ENCODE measurements around the gene DENND1C. TPM values are rescaled to one million over a fixed set of nuclear protein-coding genes. Genes with fewer than 3 reads are reported as not detected.

The DENND1C gene
- total RNA-seq, 2 donors from 2014 or later, result 2.7 to 3.9 TPM

DNA sequence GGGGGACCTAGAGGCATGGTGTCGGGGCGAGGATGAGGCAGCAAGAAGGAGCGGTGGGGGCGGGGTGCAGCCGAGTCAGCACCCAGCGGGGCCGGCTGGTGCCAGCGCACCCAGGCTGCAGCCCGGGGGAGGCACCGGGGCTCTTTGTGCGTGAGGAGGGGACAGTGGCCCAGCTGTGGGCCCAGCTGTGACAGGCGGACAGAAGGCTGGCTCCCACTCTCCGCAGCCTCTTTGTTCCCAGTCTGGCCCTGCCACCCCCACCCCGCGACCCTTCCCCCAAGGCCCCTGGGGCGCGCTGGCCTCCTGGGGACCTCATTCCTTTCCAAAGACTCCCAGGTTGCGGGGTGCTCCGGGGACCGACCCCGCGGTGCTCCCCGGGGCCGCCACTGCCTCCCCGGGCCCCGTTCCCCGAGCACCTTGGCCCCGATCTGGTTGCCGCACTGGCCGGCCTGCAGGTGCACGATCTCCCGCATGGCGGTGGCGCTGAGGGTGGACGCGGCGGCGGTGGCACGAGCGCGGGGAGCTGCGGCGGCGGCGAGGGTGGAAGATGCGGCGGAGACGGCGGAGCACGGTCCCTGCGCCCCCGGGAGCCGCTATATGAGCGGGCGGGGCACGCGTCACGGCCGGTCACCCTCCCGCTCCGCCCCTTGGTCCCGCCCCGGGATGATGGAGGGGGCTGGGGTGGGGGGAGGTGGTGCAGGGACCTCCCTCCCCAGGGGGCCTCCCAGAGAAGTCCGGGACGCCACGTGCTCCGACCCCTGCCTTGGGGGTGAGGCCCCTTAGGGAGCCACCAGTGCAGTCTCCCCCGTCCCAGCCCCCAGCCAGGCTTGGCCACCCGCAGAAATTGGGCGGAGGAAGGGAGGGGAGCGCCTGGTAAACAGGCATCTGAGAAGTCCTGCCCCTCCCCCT lies 20.4 kb upstream of the DENND1C start, which contains the start of gene TUBB4A:
Gene TUBB4A (minus strand): TSS at position 570 of the 909 bp plus-strand sequence. CDS start 97 bp downstream, at position 473.
- no peak within 1 kb of the TSS for H3K27ac ChIP-seq
- H3K36me3 ChIP-seq, result no peaks in the 10 kb centered on the region
- H3K4me1 ChIP-seq (ENCODE audit: control insufficient read depth in 1 of 2, low read depth in 2 of 2), result peaks cover 0 to 7% of the 10 kb centered on the region in 2 donors
- no peak for DNase-seq (ENCODE audit: low spot score)
- no peaks in the 10 kb centered on the region for H3K9me3 ChIP-seq
- TF ChIP-seq, protein P1, sequence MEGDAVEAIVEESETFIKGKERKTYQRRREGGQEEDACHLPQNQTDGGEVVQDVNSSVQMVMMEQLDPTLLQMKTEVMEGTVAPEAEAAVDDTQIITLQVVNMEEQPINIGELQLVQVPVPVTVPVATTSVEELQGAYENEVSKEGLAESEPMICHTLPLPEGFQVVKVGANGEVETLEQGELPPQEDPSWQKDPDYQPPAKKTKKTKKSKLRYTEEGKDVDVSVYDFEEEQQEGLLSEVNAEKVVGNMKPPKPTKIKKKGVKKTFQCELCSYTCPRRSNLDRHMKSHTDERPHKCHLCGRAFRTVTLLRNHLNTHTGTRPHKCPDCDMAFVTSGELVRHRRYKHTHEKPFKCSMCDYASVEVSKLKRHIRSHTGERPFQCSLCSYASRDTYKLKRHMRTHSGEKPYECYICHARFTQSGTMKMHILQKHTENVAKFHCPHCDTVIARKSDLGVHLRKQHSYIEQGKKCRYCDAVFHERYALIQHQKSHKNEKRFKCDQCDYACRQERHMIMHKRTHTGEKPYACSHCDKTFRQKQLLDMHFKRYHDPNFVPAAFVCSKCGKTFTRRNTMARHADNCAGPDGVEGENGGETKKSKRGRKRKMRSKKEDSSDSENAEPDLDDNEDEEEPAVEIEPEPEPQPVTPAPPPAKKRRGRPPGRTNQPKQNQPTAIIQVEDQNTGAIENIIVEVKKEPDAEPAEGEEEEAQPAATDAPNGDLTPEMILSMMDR (IDR thresholded peaks at IDR 0.05), result no peak
- H3K4me3 ChIP-seq, result peak within 1 kb of the TSS; percentile 55
- no peak for ATAC-seq (ENCODE audit: insufficient number of reproducible peaks, low FRiP score, low read depth)
- H3K27me3 ChIP-seq (replicated peaks; ENCODE audit: insufficient read depth), result no peaks in the 10 kb centered on the region

DNA sequence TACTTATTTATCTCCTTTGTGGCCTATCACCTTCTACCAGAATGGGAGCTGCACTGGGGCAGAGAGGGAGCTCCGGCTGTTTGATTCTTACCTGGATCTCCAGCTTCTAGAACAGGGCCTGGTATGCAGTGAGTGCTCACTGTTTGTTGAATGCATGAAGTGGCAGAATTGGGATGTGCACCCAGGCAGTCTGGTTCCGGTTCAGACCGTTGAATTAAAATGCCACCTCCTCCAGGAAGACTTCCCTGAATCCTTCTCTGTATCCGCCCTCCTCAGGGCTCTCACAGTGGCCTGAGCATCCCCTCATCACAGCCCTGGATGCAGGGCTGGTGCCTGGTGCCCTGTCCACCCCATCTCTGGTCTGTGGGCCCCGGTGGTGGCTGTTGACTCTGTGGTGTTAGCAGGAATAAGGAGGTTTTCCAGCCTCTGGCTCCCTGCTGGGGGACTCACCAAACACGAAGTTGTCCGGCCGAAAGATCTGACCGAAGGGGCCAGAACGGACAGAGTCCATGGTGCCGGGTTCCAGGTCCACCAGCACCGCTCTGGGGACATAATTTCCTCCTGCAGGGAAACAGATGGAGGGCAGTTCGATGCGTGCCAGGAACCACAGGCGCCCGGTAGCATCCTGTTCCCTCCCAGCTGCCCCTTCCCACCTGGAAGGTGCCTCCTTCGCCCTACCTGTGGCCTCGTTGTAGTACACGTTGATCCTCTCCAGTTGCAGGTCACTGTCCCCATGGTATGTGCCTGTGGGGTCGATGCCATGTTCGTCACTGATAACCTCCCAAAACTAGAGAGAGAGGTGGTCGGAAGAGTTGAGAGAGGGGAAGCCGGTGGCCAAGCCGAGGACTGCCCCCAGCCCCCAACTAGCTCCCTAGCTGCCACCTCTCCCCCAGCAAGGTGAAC lies 19.5 kb upstream of the DENND1C start:
- H3K9me3 ChIP-seq, result no peaks in the 10 kb centered on the region
- ATAC-seq (ENCODE audit: insufficient number of reproducible peaks, low FRiP score, low read depth), result no peak
- no peak for DNase-seq (ENCODE audit: low spot score)
- TF ChIP-seq, protein P1 (IDR thresholded peaks at IDR 0.05), result no peak
- H3K27me3 ChIP-seq (replicated peaks; ENCODE audit: insufficient read depth), result no peaks in the 10 kb centered on the region
- no peaks in the 10 kb centered on the region for H3K36me3 ChIP-seq
- H3K27ac ChIP-seq, result no peak overlapping the region
- no peak overlapping the region for H3K4me3 ChIP-seq
- H3K4me1 ChIP-seq (ENCODE audit: control insufficient read depth in 1 of 2, low read depth in 2 of 2), result peaks cover 0 to 7% of the 10 kb centered on the region in 2 donors

DNA sequence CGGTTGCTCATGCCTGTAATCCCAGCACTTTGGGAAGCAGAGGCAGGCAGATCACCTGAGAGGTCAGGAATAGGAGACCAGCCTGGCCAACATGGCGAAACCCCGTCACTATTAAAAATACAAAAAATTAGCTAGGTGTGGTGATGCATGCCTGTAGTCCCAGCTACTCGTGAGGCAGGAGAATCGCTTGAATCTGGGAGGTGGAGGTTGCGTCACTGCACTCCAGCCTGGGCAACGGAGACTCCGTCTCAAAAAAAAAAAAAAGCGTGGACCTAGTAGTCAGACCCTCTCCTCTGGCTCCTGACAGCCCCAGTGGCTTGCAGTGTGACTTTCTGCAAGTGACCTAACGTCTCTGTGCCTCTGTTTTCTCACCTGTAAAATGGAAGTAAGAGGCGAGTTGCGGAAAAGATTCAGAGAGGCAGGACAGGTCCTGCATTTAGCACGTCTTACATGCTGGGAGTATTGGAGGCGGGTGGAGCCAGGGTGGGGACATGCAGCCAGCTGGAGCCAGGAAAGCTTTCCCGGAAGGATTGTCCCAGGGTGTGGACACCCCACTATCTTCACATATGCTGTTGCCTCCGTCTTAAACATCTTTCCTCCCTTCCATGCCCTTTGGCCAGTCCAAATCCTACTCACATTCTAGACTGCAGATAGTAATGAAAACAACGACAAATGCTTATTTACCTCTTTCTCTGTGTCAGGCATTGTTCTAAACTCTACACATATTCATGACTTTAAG lies 17.6 kb upstream of the DENND1C start:
- Histone ChIP-seq H3K27ac (no peak overlapping the region), H3K27me3 (replicated peaks; ENCODE audit: insufficient read depth) (no peaks in the 10 kb centered on the region), H3K9me3 (no peaks in the 10 kb centered on the region), H3K4me3 (no peak overlapping the region), H3K36me3 (no peaks in the 10 kb centered on the region), H3K4me1 (ENCODE audit: control insufficient read depth in 1 of 2, low read depth in 2 of 2) (peaks cover 0 to 7% of the 10 kb centered on the region in 2 donors)
- TF ChIP-seq, protein P1 (IDR thresholded peaks at IDR 0.05), result no peak
- ATAC-seq (ENCODE audit: insufficient number of reproducible peaks, low FRiP score, low read depth), result no peak
- no peak for DNase-seq (ENCODE audit: low spot score)

DNA sequence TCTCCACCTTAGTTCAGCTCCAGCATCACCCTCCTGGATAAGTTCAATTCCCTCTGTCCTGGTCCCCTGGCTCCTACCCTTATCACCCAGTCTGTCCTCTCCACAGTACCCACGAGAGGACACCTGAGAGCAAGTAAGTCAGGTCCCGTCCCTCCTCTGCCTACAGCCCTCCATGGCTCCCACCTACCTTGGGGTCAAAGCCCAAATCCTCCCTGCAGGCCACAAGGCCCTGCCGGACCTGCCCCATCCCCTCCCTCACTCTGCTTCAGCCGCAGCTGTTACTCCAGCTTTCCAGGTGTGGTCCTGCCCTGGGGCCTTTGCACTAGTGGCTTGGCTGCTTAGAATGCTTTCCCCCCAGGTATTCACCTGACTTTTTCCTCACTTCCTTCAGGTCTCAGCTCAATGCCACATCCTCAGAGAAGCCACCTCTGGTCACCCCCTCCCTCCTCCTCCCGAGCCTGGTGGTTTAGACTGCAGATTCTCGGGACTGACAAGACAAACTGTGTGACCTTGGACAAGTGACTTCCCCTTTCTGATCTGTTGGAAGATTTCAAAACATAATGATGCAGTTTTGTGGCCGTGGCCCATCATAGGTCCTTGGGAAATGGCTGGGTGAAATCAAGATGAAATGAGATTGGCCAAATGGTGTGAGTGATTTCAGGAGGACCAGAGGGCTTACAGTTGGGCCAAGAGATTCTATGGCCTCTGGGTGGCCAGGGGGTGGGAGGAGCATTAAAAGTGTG lies 16.9 kb upstream of the DENND1C start:
- Histone ChIP-seq H3K4me1 (ENCODE audit: control insufficient read depth in 1 of 2, low read depth in 2 of 2) (peaks cover 0 to 7% of the 10 kb centered on the region in 2 donors), H3K27ac (no peak overlapping the region), H3K27me3 (replicated peaks; ENCODE audit: insufficient read depth) (no peaks in the 10 kb centered on the region), H3K4me3 (no peak overlapping the region), H3K9me3 (no peaks in the 10 kb centered on the region), H3K36me3 (no peaks in the 10 kb centered on the region)
- ATAC-seq (ENCODE audit: insufficient number of reproducible peaks, low FRiP score, low read depth) (no peak), DNase-seq (ENCODE audit: low spot score) (no peak)
- TF ChIP-seq, protein P1 (IDR thresholded peaks at IDR 0.05), result no peak

All from thoracic aorta (tissue), 2 donors.